Body of pancreas (tissue), 4 donors: ENCODE measurements around the gene KRTAP4-11.

Source experiments
- CTCF ChIP-seq, 7 experiments: fragments of 450-650 bp in 4 of 7; fragments of 200-600 bp in 3 of 7; sonication (generic) in 3 of 7; IDR thresholded peaks; one replicate each; pipeline ENCODE4 v1.5.1; 2016 to 2019; ENCODE audit warnings: antibody characterized with exemption in 7 of 7
- POLR2A ChIP-seq, 3 donors: fragments of 450-650 bp; IDR thresholded peaks; one replicate each; pipeline ENCODE4 v1.6.1; 2016; ENCODE audit warnings: antibody characterized with exemption in 3 of 3, mild to moderate bottlenecking in 2 of 3

DNA sequence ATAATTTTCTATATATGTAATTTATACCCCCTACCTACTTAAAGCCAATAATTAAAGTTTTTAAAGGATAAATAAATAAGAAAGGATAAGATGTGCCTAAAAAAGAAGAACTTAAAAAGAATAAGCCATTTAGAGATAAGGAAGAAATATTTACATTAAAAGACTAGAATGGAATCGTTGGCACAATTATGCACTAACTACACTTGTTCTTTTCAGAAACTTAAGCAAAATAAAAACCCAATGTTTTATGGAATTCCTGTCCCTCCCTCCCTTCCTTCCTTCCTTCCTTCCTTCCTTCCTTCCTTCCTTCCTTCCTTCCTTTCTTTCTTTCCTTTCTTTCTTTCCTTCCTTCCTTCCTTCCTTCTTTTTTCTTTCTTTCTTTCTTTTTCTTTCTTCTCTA lies 26.7 kb upstream of the KRTAP4-11 start:
- TF ChIP-seq CTCF (IDR thresholded peaks at IDR 0.05) (no peak), POLR2A (IDR thresholded peaks at IDR 0.05) (no peak)
